ENCODE data around the gene NID2.

Gene NID2

DNA sequence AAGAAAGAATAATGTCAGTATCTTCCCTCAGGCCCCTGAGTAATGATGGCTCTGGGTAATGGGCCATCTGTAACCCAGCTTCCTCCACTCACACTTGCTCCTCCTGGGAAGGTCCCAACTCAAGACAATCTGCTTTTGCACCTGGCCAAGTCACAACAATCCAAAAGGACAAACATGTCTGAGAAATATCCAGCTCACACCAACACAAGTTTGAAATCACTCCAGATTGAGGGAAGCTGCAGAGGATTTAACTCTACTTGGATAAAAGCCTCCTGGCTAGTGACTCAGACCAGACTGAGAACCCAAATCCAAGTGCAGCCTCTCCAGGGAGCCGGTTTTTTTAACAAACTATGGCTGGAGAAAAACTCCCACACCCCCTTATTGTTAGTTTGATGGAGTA, 45.3 kb downstream of the NID2 start:
- peak; percentile 82 for DNase-seq

- no peak for DNase-seq
Measured at GRCh38 chr14:52021957-52022600, 46.8 kb downstream of the NID2 start.

DNA sequence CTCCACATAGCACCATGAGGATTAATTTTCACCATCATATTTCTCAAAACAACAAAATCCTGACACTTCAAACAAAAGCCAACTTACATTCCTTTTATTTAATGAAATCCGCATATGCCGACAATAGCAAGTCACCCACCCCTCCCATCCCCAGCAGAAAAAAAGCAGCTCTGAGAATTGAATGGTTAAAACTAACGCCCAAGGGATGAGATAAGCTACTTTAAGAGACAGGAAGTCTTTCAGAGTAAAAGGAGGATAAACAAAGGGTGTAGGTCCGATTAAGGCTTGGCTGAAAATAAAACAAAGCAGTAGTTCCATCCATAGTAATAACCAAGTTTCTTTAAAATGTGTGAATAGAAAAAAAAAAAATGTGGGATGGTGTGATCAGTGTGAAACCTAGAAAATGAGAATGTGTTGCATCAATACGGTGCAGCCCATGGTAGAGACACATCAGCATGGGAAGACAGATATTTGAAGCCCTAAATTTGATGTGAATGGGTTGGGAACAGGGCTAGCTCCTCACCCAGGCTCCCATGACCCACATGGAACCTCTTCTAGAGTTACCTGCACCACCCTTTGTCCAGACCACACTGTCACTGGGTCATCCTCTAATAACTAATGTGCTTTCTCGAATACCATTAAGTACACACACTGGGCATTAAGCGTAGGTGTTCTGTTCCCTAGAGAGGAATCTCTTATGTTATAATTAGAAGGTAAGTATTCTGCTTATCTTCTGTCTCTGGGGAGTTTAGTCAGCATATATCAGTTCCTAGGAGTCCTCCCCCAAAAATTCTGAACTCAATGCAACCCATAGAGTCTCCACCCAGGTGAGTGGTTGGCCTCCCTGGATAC, 47.8 kb downstream of the NID2 start:
- no peak for DNase-seq

- no peak for DNase-seq
Measured at GRCh38 chr14:52020161-52020714, 48.6 kb downstream of the NID2 start.

GRCh38 chr14:52018970-52019369, 49.9 kb downstream of the NID2 start:
- no peak for DNase-seq

DNA sequence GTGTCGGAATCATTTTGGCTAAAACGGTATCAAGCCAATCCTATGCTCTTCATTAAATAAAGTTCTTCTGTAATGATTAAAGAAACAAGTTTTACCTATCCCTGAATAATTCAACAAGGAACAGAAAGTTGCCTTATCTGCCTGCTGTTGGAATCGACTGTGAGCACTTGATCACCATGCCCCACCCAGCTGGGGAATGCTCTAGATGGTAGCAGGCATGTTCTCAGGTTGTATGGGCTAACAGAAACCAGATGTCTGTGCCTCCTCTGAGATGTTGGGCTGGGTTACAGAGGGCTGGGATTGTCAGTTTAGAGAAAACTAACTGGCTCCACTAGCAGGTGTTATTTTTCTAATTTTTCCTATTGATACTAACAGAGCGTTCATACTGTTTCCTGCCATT, 50.6 kb downstream of the NID2 start:
- DNase-seq = no peak

GRCh38 chr14:52015411-52016030, 53.3 kb downstream of the NID2 start:
- DNase-seq = peak; percentile 19

DNA sequence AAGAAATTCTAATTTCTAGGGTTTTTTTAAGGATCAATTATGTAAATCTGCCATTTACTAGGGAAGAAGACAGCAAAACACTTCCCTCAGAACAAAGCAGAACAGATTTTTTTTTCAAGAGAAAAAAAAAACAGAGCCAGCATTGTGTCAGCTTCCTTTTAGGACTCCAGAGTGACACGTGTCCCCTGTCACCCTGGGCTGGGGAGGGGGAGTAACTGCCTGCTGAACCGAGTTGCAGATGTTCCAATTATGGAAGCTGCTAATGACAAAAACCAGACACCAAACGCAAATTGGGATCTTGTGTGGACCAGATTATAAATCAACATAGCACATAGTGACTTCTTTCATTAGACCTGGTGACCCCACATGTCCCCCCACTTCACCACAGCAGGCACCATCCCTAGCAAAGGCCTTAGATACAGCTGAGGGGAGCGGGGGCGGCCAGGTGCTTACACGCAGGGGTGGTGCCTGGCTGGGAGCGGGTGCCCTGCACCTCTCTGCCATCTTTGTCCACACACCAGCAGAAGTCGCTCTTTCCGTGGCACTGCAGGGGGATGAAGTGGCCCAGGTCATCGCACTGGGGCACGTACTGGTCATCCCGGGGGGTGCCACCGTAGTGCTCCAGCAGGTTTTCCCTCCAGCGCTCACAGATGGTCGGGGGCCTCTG, 54.1 kb downstream of the NID2 start:
- no peak for DNase-seq

- no peak for DNase-seq
Measured at GRCh38 chr14:52013984-52014600, 54.8 kb downstream of the NID2 start.

- DNase-seq = no peak
Measured at GRCh38 chr14:52012635-52013034, 56.2 kb downstream of the NID2 start.

DNA sequence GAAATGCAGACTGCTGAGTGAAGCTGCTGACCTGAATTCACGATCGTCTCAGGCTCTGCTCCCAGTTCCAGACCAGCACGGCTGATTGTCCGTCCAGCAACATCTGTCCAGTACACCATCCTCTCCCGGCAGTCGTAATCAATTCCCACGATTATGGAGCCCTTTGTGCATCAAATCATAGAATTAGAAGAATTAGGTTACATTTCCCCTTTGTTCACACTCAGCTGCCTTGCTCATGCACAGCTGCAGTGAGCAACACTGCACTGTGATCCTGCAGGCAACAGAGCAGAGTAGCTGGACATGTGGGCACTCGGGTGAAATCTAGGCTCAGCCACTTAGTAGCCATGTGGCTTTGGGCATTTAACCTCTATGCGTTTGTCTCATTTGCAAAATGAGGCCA, 57.3 kb downstream of the NID2 start:
- no peak for DNase-seq

DNA sequence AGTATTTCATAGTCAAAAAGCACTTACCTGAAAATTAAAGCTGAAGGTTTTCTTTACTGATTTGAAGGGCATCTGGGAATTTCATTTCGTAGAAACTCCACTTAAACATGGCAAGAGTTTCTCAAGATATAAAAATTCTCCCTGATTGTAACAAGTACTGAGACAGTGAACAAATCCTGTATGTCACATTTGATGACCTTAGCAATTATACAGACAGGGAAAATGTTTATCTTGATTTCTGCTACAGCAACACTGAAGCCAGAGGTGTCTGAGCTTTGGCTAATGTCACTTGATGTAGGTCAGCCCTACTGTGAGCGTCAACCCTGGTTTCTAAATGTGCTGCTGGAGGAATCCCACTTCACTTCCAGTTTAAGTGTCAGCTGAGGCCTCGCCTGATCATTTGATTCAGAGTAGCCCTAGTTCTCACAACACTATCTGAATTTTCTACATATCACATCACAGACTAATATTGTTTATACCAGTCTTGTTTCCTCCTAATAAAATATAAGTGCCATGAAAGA, 58.6 kb downstream of the NID2 start:
- DNase-seq = no peak

- DNase-seq = no peak
Measured at GRCh38 chr14:52008136-52008535, 60.7 kb downstream of the NID2 start.

DNA sequence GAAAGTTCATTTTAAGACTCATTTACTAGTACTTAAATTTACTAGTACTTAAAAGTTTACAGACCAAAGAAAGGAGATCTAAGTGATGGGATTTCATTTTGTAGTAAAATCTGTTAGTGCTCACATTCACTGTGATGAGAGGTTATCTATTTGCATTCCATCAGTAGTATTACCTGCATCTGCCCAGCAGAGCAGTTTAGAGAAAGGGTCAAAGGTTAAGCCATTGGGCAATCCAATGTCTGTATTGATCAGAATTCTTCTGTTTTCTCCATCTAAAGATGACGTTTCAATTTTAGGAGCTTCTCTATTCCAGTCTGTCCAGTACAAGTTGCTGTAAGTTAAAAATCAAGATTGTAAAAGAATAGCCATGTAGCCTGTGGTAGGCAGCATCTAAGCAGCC, 61.2 kb downstream of the NID2 start:
- DNase-seq = no peak

GRCh38 chr14:52007211-52007610, 61.6 kb downstream of the NID2 start:
- DNase-seq = no peak

DNA sequence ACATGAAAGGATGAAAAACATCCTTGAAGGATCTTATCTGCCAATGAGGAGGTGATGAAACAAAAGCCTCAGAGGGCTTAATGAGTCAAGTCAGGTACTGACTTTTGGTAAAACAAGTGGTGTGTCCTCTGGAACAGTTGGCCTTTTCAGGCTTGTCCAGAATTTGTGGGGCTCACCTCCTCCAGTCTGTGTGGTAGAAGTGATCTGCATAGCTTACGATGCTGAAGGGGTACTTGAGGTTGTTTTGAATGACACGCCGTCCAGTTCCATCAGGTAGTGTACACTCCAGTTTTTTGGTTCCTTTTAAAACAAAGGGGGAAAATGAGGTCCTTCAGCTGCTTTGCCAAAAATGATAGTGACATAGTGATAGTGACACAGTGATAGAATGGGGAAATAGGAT, 62.5 kb downstream of the NID2 start:
- no peak for DNase-seq

- DNase-seq = no peak
Measured at GRCh38 chr14:52005625-52006024, 63.2 kb downstream of the NID2 start.

- DNase-seq = no peak
Measured at GRCh38 chr14:52003324-52003723, 65.5 kb downstream of the NID2 start.

- DNase-seq = no peak
Measured at GRCh38 chr14:52002542-52002941, 66.3 kb downstream of the NID2 start.

GRCh38 chr14:52000696-52001095, 68.2 kb downstream of the NID2 start:
- no peak for DNase-seq

DNA sequence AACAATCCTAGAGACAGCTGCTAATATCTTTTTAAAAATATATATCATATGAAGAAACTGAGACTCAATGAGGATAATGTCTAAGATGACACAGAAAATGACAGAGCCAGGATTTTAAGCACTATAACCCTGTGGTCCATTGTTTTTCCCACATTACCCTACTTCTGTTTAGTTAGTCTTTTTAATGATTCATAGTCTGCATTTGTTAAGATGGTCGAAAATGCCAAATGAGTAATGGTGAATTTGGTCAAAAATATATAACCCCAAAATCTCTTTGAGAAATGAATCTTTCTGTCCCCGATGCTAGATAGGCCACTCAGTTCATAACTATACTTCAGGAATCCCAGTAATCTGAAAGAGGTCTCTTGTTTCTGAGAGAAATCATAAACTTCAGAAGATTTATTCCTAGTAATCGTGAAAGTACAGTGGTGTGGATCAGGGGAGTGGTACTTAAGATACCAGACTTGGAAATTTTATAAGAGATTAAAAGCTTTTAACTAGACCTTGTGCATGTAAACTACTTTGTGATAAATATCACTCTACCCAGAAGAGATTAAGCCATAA, 68.8 kb downstream of the NID2 start:
- DNase-seq = peak; percentile 39

GRCh38 chr14:51999084-51999483, 69.8 kb downstream of the NID2 start:
- DNase-seq = peak; percentile 75
